Measurements from ENCODE around the gene NECAB3. TPM values are rescaled to one million over a fixed set of nuclear protein-coding genes. Genes with fewer than 3 reads are reported as not detected.

Gene NECAB3
- total RNA-seq, 1 donor from 2014 or later: 29.2 TPM

GRCh38 chr20:33675136-33675959, 1.1 kb upstream of the NECAB3 start:
- no peak for DNase-seq (ENCODE audit: extremely low spot score in 2 of 2)
- no peaks in the 10 kb centered on the region for H3K27me3 ChIP-seq
- peaks cover 47% of the 10 kb centered on the region for H3K4me1 ChIP-seq
- TF ChIP-seq CTCF (IDR thresholded peaks at IDR 0.05) (peak in 1 of 3 experiments; percentile 1), POLR2A (IDR thresholded peaks at IDR 0.05) (no peak), POLR2AphosphoS5 (IDR thresholded peaks at IDR 0.05; ENCODE audit: insufficient read depth in 1 of 2, low read depth in 1 of 2) (peak; percentile 39 to 40)
- no peaks in the 10 kb centered on the region for H3K9me3 ChIP-seq
- intact Hi-C loops (cut with DNase I): loop anchor here (10.0 kb wide), 1 partner anchor 59 kb away; the partner anchor contains the start of gene ZNF341
- no peaks in the 10 kb centered on the region for H3K36me3 ChIP-seq
- peak overlapping the region; percentile 95 for H3K27ac ChIP-seq
- H3K4me3 ChIP-seq: peak overlapping the region; percentile 63 to 75

GRCh38 chr20:33673410-33674293, 576 bp downstream of the NECAB3 start:
- no peaks in the 10 kb centered on the region for H3K36me3 ChIP-seq
- TF ChIP-seq POLR2A (IDR thresholded peaks at IDR 0.05) (no peak), CTCF (IDR thresholded peaks at IDR 0.05) (no peak), POLR2AphosphoS5 (IDR thresholded peaks at IDR 0.05; ENCODE audit: insufficient read depth in 1 of 2, low read depth in 1 of 2) (no peak)
- H3K4me1 ChIP-seq: peaks cover 47% of the 10 kb centered on the region
- DNase-seq (ENCODE audit: extremely low spot score in 2 of 2): no peak
- peak overlapping the region; percentile 63 to 75 for H3K4me3 ChIP-seq
- intact Hi-C loops (cut with DNase I): loop anchor here (10.0 kb wide), 1 partner anchor 61 kb away; the partner anchor contains the start of gene ZNF341
- peak overlapping the region; percentile 95 for H3K27ac ChIP-seq
- no peaks in the 10 kb centered on the region for H3K27me3 ChIP-seq
- no peaks in the 10 kb centered on the region for H3K9me3 ChIP-seq

GRCh38 chr20:33673114-33673409, 1.2 kb downstream of the NECAB3 start:
- H3K27ac ChIP-seq: peak overlapping the region; percentile 95
- peak overlapping the region; percentile 63 to 75 for H3K4me3 ChIP-seq
- DNase-seq (ENCODE audit: extremely low spot score in 2 of 2): no peak
- no peaks in the 10 kb centered on the region for H3K9me3 ChIP-seq
- intact Hi-C loops (cut with DNase I): loop anchor here (10.0 kb wide), 1 partner anchor 62 kb away; the partner anchor contains the start of gene ZNF341
- no peaks in the 10 kb centered on the region for H3K27me3 ChIP-seq
- no peaks in the 10 kb centered on the region for H3K36me3 ChIP-seq
- TF ChIP-seq CTCF (IDR thresholded peaks at IDR 0.05) (no peak), POLR2A (IDR thresholded peaks at IDR 0.05) (no peak), POLR2AphosphoS5 (IDR thresholded peaks at IDR 0.05; ENCODE audit: insufficient read depth in 1 of 2, low read depth in 1 of 2) (no peak)
- peaks cover 53% of the 10 kb centered on the region for H3K4me1 ChIP-seq

GRCh38 chr20:33672426-33673113, 1.7 kb downstream of the NECAB3 start:
- Histone ChIP-seq H3K4me3 (peak overlapping the region; percentile 63 to 75), H3K27me3 (no peaks in the 10 kb centered on the region), H3K36me3 (no peaks in the 10 kb centered on the region), H3K27ac (peak overlapping the region; percentile 95), H3K9me3 (no peaks in the 10 kb centered on the region), H3K4me1 (peaks cover 54% of the 10 kb centered on the region)
- TF ChIP-seq POLR2A (IDR thresholded peaks at IDR 0.05) (no peak), CTCF (IDR thresholded peaks at IDR 0.05) (no peak)
- intact Hi-C loops (cut with DNase I): loop anchor here (10.0 kb wide), 1 partner anchor 62 kb away; the partner anchor contains the start of gene ZNF341
- no peak for DNase-seq (ENCODE audit: extremely low spot score in 2 of 2)

Data from vagina (tissue), 2 donors.